Spleen (tissue), 7 donors: ENCODE measurements around the gene NSD1.

ENCODE experiments used
- CTCF ChIP-seq, 11 experiments: fragments of 200-600 bp in 7 of 11; fragments of 450-650 bp in 4 of 11; sonication (generic) in 4 of 11; IDR thresholded peaks in 8 of 11; conservative IDR thresholded peaks in 3 of 11; 1 replicate in 7 of 11; 2 replicates in 4 of 11; pipeline versions ENCODE4 v1.4.0 to v1.8.0; 2016 to 2021; ENCODE audit warnings: antibody characterized with exemption in 11 of 11, inconsistent platforms in 4 of 11, mild to moderate bottlenecking in 1 of 11
- POLR2A ChIP-seq, 3 donors: fragments of 450-650 bp; IDR thresholded peaks; one replicate each; pipeline ENCODE4 v1.5.1; 2017; ENCODE audit warnings: antibody characterized with exemption in 3 of 3, mild to moderate bottlenecking in 1 of 3
- POLR2AphosphoS5 ChIP-seq, 3 donors: sonication (generic); formaldehyde crosslinking; IDR thresholded peaks; one replicate each; pipeline ENCODE4 v1.5.1; 2017; ENCODE audit warnings: antibody characterized with exemption in 3 of 3
- donor health status: DM: no; HTN: no; CAD: no; lungs with moderate emphysema.
- donor health status: DM: no; HTN: no; CAD: no.
- donor health status: DM: no; HTN: no; CAD: no.

GRCh38 chr5:177105691-177106476, 27.7 kb upstream of the NSD1 start:
- TF ChIP-seq CTCF (IDR thresholded peaks at IDR 0.05 in 8 of 11, conservative IDR thresholded peaks at IDR 0.05 in 3 of 11) (no peak), POLR2A (IDR thresholded peaks at IDR 0.05) (no peak), POLR2AphosphoS5 (IDR thresholded peaks at IDR 0.05) (no peak)
